ENCODE data around the gene TENT5D. TPM values are rescaled to one million over a fixed set of nuclear protein-coding genes. Genes with fewer than 3 reads are reported as not detected.

Gene TENT5D
- total RNA-seq: not detected

GRCh38 chrX:80420147-80420546 lies at the start of gene TENT5D:
TSS of gene TENT5D (plus strand) at chrX:80420447. CDS start at chrX:80442540, 22,093 bp downstream.

